ENCODE data around the gene COL19A1.

Gene COL19A1

DNA sequence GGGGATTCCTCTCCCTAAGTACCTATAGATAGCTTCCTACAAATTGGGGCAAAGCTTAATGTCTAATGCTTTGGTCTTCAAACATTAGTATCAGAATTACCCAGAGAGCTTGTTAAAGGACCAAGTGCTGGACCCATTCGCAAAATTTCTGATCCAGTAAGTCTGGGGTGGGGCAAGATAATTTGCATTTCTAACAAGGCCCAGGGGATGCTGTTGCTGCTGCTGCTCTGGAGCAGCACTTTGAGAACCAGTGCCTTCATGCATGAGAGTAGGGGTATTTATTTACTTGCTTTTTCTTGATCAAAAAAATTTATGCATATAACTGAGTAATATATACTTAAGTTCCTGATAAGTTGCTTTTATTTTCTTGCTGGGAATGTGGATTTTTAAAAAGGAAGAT lies 24.5 kb upstream of the COL19A1 start:
- TF ChIP-seq, protein P1, sequence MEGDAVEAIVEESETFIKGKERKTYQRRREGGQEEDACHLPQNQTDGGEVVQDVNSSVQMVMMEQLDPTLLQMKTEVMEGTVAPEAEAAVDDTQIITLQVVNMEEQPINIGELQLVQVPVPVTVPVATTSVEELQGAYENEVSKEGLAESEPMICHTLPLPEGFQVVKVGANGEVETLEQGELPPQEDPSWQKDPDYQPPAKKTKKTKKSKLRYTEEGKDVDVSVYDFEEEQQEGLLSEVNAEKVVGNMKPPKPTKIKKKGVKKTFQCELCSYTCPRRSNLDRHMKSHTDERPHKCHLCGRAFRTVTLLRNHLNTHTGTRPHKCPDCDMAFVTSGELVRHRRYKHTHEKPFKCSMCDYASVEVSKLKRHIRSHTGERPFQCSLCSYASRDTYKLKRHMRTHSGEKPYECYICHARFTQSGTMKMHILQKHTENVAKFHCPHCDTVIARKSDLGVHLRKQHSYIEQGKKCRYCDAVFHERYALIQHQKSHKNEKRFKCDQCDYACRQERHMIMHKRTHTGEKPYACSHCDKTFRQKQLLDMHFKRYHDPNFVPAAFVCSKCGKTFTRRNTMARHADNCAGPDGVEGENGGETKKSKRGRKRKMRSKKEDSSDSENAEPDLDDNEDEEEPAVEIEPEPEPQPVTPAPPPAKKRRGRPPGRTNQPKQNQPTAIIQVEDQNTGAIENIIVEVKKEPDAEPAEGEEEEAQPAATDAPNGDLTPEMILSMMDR (IDR thresholded peaks at IDR 0.05; ENCODE audit: low read depth, low read length): no peak
- no peak for TF ChIP-seq POLR2A (IDR thresholded peaks at IDR 0.05; ENCODE audit: extremely low read depth, insufficient read length)
- TF ChIP-seq MYC (IDR thresholded peaks at IDR 0.05; ENCODE audit: low read depth, low read length): no peak
- TF ChIP-seq, protein P2, sequence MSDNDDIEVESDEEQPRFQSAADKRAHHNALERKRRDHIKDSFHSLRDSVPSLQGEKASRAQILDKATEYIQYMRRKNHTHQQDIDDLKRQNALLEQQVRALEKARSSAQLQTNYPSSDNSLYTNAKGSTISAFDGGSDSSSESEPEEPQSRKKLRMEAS (IDR thresholded peaks at IDR 0.05; ENCODE audit: low read depth, low read length): no peak
- no peak overlapping the region for H3K4me3 ChIP-seq (ENCODE audit: low read depth, low read length)
- no peak for DNase-seq (ENCODE audit: low read depth)

GRCh38 chr6:69843189-69843588 lies 23.2 kb upstream of the COL19A1 start:
- no peak overlapping the region for H3K4me3 ChIP-seq (ENCODE audit: low read depth, low read length)
- DNase-seq (ENCODE audit: low read depth): no peak
- TF ChIP-seq POLR2A (IDR thresholded peaks at IDR 0.05; ENCODE audit: extremely low read depth, insufficient read length) (no peak), MYC (IDR thresholded peaks at IDR 0.05; ENCODE audit: low read depth, low read length) (no peak)
- TF ChIP-seq, protein P1 (IDR thresholded peaks at IDR 0.05; ENCODE audit: low read depth, low read length): no peak
- TF ChIP-seq, protein P2 (IDR thresholded peaks at IDR 0.05; ENCODE audit: low read depth, low read length): no peak

DNA sequence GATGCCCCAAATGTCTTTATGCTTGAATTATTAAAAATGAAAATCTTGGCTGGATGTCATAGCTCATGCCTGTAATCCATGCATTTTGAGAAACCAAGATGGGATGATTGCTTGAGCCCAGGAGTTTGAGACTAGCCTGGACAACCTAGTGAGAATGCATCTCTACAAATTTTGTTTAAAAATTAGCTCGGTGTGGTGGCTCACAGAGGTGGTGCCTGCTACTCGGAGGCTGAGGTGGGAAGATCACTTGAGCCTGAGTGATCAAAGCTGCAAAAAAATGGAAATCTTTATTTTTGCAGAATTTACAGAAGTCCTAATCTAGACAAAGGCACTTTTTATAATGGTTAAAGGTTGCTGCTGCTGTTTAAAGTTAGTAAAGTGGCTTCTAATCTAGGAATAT lies 20.0 kb upstream of the COL19A1 start:
- no peak overlapping the region for H3K4me3 ChIP-seq (ENCODE audit: low read depth, low read length)
- no peak for DNase-seq (ENCODE audit: low read depth)
- TF ChIP-seq, protein P1 (IDR thresholded peaks at IDR 0.05; ENCODE audit: low read depth, low read length): no peak
- TF ChIP-seq, protein P2 (IDR thresholded peaks at IDR 0.05; ENCODE audit: low read depth, low read length): no peak
- no peak for TF ChIP-seq POLR2A (IDR thresholded peaks at IDR 0.05; ENCODE audit: extremely low read depth, insufficient read length)
- no peak for TF ChIP-seq MYC (IDR thresholded peaks at IDR 0.05; ENCODE audit: low read depth, low read length)

- TF ChIP-seq MYC (IDR thresholded peaks at IDR 0.05; ENCODE audit: low read depth, low read length) (no peak), POLR2A (IDR thresholded peaks at IDR 0.05; ENCODE audit: extremely low read depth, insufficient read length) (no peak)
- TF ChIP-seq, protein P1 (IDR thresholded peaks at IDR 0.05; ENCODE audit: low read depth, low read length): no peak
- TF ChIP-seq, protein P2 (IDR thresholded peaks at IDR 0.05; ENCODE audit: low read depth, low read length): no peak
- DNase-seq (ENCODE audit: low read depth): no peak
- no peak overlapping the region for H3K4me3 ChIP-seq (ENCODE audit: low read depth, low read length)
These were observed 19.4 kb upstream of the COL19A1 start for GRCh38 chr6:69846770-69847491.

DNA sequence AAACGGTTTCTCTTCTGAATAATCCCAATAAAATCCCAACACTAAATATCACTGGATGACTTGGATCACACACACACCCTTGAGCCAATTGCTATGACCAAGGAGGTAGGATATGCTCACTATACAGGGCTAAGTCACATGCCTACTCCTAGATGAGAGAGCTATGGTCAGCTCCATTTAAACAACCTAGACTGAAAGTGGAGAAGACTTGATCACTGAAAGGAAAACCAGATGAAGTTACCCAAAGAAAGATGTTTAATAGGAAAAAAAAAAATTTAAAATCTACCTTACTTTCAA lies 18.9 kb upstream of the COL19A1 start:
- H3K4me3 ChIP-seq (ENCODE audit: low read depth, low read length): no peak overlapping the region
- DNase-seq (ENCODE audit: low read depth): no peak
- TF ChIP-seq, protein P2 (IDR thresholded peaks at IDR 0.05; ENCODE audit: low read depth, low read length): no peak
- TF ChIP-seq, protein P1 (IDR thresholded peaks at IDR 0.05; ENCODE audit: low read depth, low read length): no peak
- no peak for TF ChIP-seq POLR2A (IDR thresholded peaks at IDR 0.05; ENCODE audit: extremely low read depth, insufficient read length)
- TF ChIP-seq MYC (IDR thresholded peaks at IDR 0.05; ENCODE audit: low read depth, low read length): no peak
